AG04450 (cell line): ENCODE data around the gene ZNF672. TPM values are rescaled to one million over a fixed set of nuclear protein-coding genes. Genes with fewer than 3 reads are reported as not detected.
"Not testable (repeated sequence)": the region's sequence is repeated elsewhere in the genome, so short reads cannot be mapped to it uniquely, and the experiment has no call there.

Experiments used
- CTCF ChIA-PET: fragments of 300-600, 350-600 bp; formaldehyde crosslinking; extraction: SDS; loops from one replicate; lab custom pipeline; 2022; ENCODE audit warnings: antibody characterized with exemption, inconsistent platforms; lab: Charles Lee
- POLR2A ChIA-PET: fragments of 350-600 bp; formaldehyde crosslinking; extraction: SDS; loops from one replicate; lab custom pipeline; 2021; ENCODE audit warnings: antibody characterized with exemption, inconsistent platforms; lab: Yijun Ruan, JAX
- DNase-seq: peaks from one replicate; pipeline ENCODE4 v3.0.0-alpha.2; 2011; ENCODE audit warnings: low read depth, low spot score
- H3K27ac ChIP-seq: one replicate; pipeline ENCODE4 v1.5.1; 2012; ENCODE audit warnings: low read depth, low read length, control low read depth
- H3K27me3 ChIP-seq: one replicate; pipeline ENCODE4 v1.6.0; 2012; ENCODE audit warnings: low read length; ENCODE audit not compliant: control insufficient read depth, insufficient read depth
- H3K4me3 ChIP-seq: 2 replicates; pipeline ENCODE4 v1.5.1; 2011; ENCODE audit warnings: mild to moderate bottlenecking, low read depth, low read length, control low read depth
- H3K9me3 ChIP-seq: 2 replicates; pipeline ENCODE4 v1.5.1; 2012; ENCODE audit warnings: low read length; ENCODE audit not compliant: control insufficient read depth, insufficient read depth
- CTCF ChIP-seq: IDR thresholded peaks from 2 replicates; pipeline ENCODE4 v1.5.1; 2011; ENCODE audit warnings: low read depth, low read length, control low read depth, inconsistent platforms
- polyA minus RNA-seq: library from RNA; depleted of rRNA, polyadenylated mRNA; stranded (reverse); fragments of >200 nt; gene quantifications from 2 replicates; pipeline ENCODE4 v1.2.3, GENCODE V29; 2011; rRNA and poly(A)+ RNA removed
- polyA plus RNA-seq: library from polyadenylated mRNA; depleted of rRNA; stranded (reverse); fragments of >200 nt; gene quantifications from 2 replicates; pipeline ENCODE4 v1.2.3, GENCODE V29; 2011; rRNA removed

The ZNF672 gene
- polyA plus RNA-seq (9.1 and 10.9 TPM in 2 replicates), polyA minus RNA-seq (9.2 and 14.7 TPM in 2 replicates)

GRCh38 chr1:248837781-248838356 is at the start of gene ZNF672:
Gene ZNF672, plus strand, starts transcription at chr1:248838224. Its CDS starts 9,051 bp downstream, at chr1:248847275.
- TF ChIP-seq CTCF: no peak
- Histone ChIP-seq H3K9me3 (no peaks in the 10 kb centered on the region; the same call in 1 of the 2 replicates), H3K27me3 (no peaks in the 10 kb centered on the region), H3K27ac (peak within 1 kb of the TSS; percentile 98), H3K4me3 (peak within 1 kb of the TSS; percentile 90)
- peak; percentile 96 for DNase-seq
- POLR2A ChIA-PET: interaction anchor here (0.8 to 2.9 kb wide), 8 partner anchors 9 to 89 kb away, joined by 3 to 27 read pairs (median 4); partner anchors contain the start of genes SH3BP5L and ZNF692
- CTCF ChIA-PET: interaction anchor here (1.8 kb wide), 1 partner anchor 10 kb away, joined by 16 read pairs; no protein-coding TSS in a partner anchor

- DNase-seq: no peak
- H3K4me3 ChIP-seq: no peak overlapping the region
- CTCF ChIA-PET: no interaction called here
- no peaks in the 10 kb centered on the region for H3K27me3 ChIP-seq
- POLR2A ChIA-PET: no interaction called here
- no peak overlapping the region for H3K27ac ChIP-seq
- TF ChIP-seq CTCF: no peak
- H3K9me3 ChIP-seq: peaks cover 4% of the 10 kb centered on the region; the same call in 1 of the 2 replicates
These were observed 49.7 kb upstream of the ZNF672 start for GRCh38 chr1:248788327-248788726.

GRCh38 chr1:248789337-248789736 is 48.7 kb upstream of the ZNF672 start:
- CTCF ChIA-PET, H3K27me3 ChIP-seq, DNase-seq, POLR2A ChIA-PET, H3K9me3 ChIP-seq, H3K27ac ChIP-seq, H3K4me3 ChIP-seq: not testable (repeated sequence)

- POLR2A ChIA-PET: no interaction called here
- Histone ChIP-seq H3K27me3 (no peaks in the 10 kb centered on the region), H3K27ac (no peak overlapping the region), H3K4me3 (no peak overlapping the region), H3K9me3 (no peaks in the 10 kb centered on the region)
- CTCF ChIA-PET: no interaction called here
- no peak for TF ChIP-seq CTCF
- DNase-seq: no peak
These were observed 47.6 kb upstream of the ZNF672 start for GRCh38 chr1:248790456-248790855.

GRCh38 chr1:248791010-248791409 is 47.0 kb upstream of the ZNF672 start:
- TF ChIP-seq CTCF: no peak
- DNase-seq: no peak
- Histone ChIP-seq H3K4me3 (no peak overlapping the region), H3K9me3 (no peaks in the 10 kb centered on the region), H3K27me3 (no peaks in the 10 kb centered on the region), H3K27ac (no peak overlapping the region)
- CTCF ChIA-PET: no interaction called here
- POLR2A ChIA-PET: no interaction called here
